PFSK-1 (cell line): ENCODE measurements around the gene CACNA1C.

Source experiments
- POLR2AphosphoS5 ChIP-seq: IDR thresholded peaks from 2 replicates; pipeline ENCODE4 v1.6.1; 2012; ENCODE audit warnings: low read depth, mild to moderate bottlenecking, control low read depth, low read length, moderate library complexity
- SIN3A ChIP-seq: IDR thresholded peaks from 2 replicates; pipeline ENCODE4 v1.6.1; 2012; ENCODE audit warnings: mild to moderate bottlenecking, low read length, moderate library complexity, borderline replicate concordance; ENCODE audit not compliant: insufficient read depth
- TAF1 ChIP-seq: IDR thresholded peaks from 2 replicates; pipeline ENCODE4 v1.6.1; 2012; ENCODE audit warnings: low read length, control low read depth, borderline replicate concordance; ENCODE audit not compliant: insufficient read depth
- TF ChIP-seq, protein P1 (sequence below), 2 experiments: IDR thresholded peaks; 2 replicates each; pipeline versions ENCODE4 v1.6.1 to v1.8.0; 2011 to 2012; ENCODE audit warnings: low read depth in 2 of 2, low read length in 2 of 2, control low read depth in 1 of 2, inconsistent platforms in 1 of 2, mild to moderate bottlenecking in 1 of 2, moderate library complexity in 1 of 2; ENCODE audit not compliant: insufficient read depth in 1 of 2

- TF ChIP-seq TAF1: no peak
- TF ChIP-seq, protein P1, sequence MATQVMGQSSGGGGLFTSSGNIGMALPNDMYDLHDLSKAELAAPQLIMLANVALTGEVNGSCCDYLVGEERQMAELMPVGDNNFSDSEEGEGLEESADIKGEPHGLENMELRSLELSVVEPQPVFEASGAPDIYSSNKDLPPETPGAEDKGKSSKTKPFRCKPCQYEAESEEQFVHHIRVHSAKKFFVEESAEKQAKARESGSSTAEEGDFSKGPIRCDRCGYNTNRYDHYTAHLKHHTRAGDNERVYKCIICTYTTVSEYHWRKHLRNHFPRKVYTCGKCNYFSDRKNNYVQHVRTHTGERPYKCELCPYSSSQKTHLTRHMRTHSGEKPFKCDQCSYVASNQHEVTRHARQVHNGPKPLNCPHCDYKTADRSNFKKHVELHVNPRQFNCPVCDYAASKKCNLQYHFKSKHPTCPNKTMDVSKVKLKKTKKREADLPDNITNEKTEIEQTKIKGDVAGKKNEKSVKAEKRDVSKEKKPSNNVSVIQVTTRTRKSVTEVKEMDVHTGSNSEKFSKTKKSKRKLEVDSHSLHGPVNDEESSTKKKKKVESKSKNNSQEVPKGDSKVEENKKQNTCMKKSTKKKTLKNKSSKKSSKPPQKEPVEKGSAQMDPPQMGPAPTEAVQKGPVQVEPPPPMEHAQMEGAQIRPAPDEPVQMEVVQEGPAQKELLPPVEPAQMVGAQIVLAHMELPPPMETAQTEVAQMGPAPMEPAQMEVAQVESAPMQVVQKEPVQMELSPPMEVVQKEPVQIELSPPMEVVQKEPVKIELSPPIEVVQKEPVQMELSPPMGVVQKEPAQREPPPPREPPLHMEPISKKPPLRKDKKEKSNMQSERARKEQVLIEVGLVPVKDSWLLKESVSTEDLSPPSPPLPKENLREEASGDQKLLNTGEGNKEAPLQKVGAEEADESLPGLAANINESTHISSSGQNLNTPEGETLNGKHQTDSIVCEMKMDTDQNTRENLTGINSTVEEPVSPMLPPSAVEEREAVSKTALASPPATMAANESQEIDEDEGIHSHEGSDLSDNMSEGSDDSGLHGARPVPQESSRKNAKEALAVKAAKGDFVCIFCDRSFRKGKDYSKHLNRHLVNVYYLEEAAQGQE (IDR thresholded peaks at IDR 0.05; ENCODE audit: insufficient read depth in 1 of 2, low read depth in 2 of 2, low read length in 2 of 2): no peak
- TF ChIP-seq POLR2AphosphoS5: no peak
- no peak for TF ChIP-seq SIN3A
Observed at GRCh38 chr12:2118481-2119255, 65.9 kb downstream of the CACNA1C start.
